A549 (cell line): ENCODE data around the gene CTBP1. TPM values are rescaled to one million over a fixed set of nuclear protein-coding genes. Genes with fewer than 3 reads are reported as not detected.

Experiments
- ATAC-seq, 2 experiments: fragments of 200-7000 bp in 1 of 2; fragments of >200 bp in 1 of 2; cut with Nextera tagmentation in 1 of 2; cut with Tn5 transposase in 1 of 2; 3 replicates each; pipeline versions ENCODE4 v1.8.0 to v1.9.1; 2018 to 2020; ENCODE audit warnings: mild to moderate bottlenecking in 1 of 2, moderate library complexity in 1 of 2
- CTCF ChIA-PET: fragments of 300-600 bp; sonication (Branson Sonifier 250); formaldehyde crosslinking; extraction: SDS; loops from one replicate; lab custom pipeline; 2021; ENCODE audit warnings: antibody characterized with exemption, inconsistent platforms; lab: Yijun Ruan, JAX
- POLR2A ChIA-PET: fragments of 350-600 bp; formaldehyde crosslinking; extraction: SDS; loops from one replicate; lab custom pipeline; 2021; ENCODE audit warnings: antibody characterized with exemption, inconsistent platforms; lab: Yijun Ruan, JAX
- DNase-seq, 2 experiments: peaks; one replicate each; pipeline versions ENCODE4 v3.0.0 to v3.0.0-alpha.2; 2011 to 2016; ENCODE audit warnings: low read depth in 1 of 2, low spot score in 1 of 2
- FAIRE-seq: peaks from 2 replicates; lab custom pipeline; 2011; peaks lifted over from hg19 to GRCh38; lab: Jason Lieb, UNC
- H3K27ac ChIP-seq, 2 experiments: fragments of >200 bp; sonication (Bioruptor Twin); formaldehyde crosslinking; 3 replicates each; pipeline ENCODE4 v1.5.1; 2016 to 2017
- H3K4me1 ChIP-seq: fragments of >200 bp; sonication (Bioruptor Twin); formaldehyde crosslinking; 3 replicates; pipeline ENCODE4 v1.6.1; 2016
- H3K4me2 ChIP-seq: fragments of >200 bp; sonication (Bioruptor Twin); formaldehyde crosslinking; 3 replicates; pipeline ENCODE4 v1.6.1; 2016
- H3K4me3 ChIP-seq: fragments of >200 bp; sonication (Bioruptor Twin); formaldehyde crosslinking; 3 replicates; pipeline ENCODE4 v1.5.1; 2016
- H3K9me3 ChIP-seq: fragments of >200 bp; sonication (Bioruptor Twin); formaldehyde crosslinking; 3 replicates; pipeline ENCODE4 v1.6.1; 2016
- CBX8 ChIP-seq: fragments of 200-600 bp; sonication (generic); IDR thresholded peaks from 2 replicates; pipeline ENCODE4 v1.6.1; 2016
- CEBPB ChIP-seq, 2 experiments: fragments of >200 bp in 1 of 2; sonication (Bioruptor Twin) in 1 of 2; formaldehyde crosslinking in 1 of 2; IDR thresholded peaks; 2 replicates each; pipeline ENCODE4 v1.6.1; 2012 to 2016
- CHD4 ChIP-seq: fragments of 200-600 bp; sonication (generic); IDR thresholded peaks from 2 replicates; pipeline ENCODE4 v1.6.1; 2016; ENCODE audit warnings: antibody characterized with exemption, mild to moderate bottlenecking, borderline replicate concordance
- EHMT2 ChIP-seq: fragments of 200-600 bp; sonication (generic); IDR thresholded peaks from 2 replicates; pipeline ENCODE4 v1.6.1; 2016; ENCODE audit warnings: antibody characterized with exemption, low read depth, mild to moderate bottlenecking, moderate library complexity
- EP300 ChIP-seq, 2 experiments: fragments of >200 bp; sonication (Bioruptor Twin); formaldehyde crosslinking; IDR thresholded peaks; 2 replicates in 1 of 2; 3 replicates in 1 of 2; pipeline ENCODE4 v1.6.1; 2016 to 2017
- ESRRA ChIP-seq: fragments of 150-350 bp; IDR thresholded peaks from 2 replicates; pipeline ENCODE4 v1.6.1; 2014; ENCODE audit warnings: mild to moderate bottlenecking, low read length, borderline replicate concordance
- FOSB ChIP-seq: fragments of 250-450 bp; sonication (Bioruptor Pico); IDR thresholded peaks from 2 replicates; pipeline ENCODE4 v1.5.0; 2020; ENCODE audit warnings: mild to moderate bottlenecking, moderate library complexity
- FOSL2 ChIP-seq, 2 experiments: fragments of 450-650 bp in 1 of 2; fragments of >200 bp in 1 of 2; sonication (Bioruptor Twin) in 1 of 2; formaldehyde crosslinking; IDR thresholded peaks; 2 replicates each; pipeline versions ENCODE4 v1.5.0 to v1.6.1; 2016 to 2020; ENCODE audit warnings: mild to moderate bottlenecking in 1 of 2, moderate library complexity in 1 of 2
- FOXS1 ChIP-seq: fragments of 250-450 bp; sonication (Bioruptor Pico); IDR thresholded peaks from 2 replicates; pipeline ENCODE4 v1.5.0; 2020; ENCODE audit warnings: mild to moderate bottlenecking, moderate library complexity
- HOXA7 ChIP-seq: fragments of 250-450 bp; sonication (Bioruptor Pico); IDR thresholded peaks from 2 replicates; pipeline ENCODE4 v1.5.0; 2020; ENCODE audit warnings: mild to moderate bottlenecking, moderate library complexity
- JUN ChIP-seq, 2 experiments: fragments of >200 bp; sonication (Bioruptor Twin); formaldehyde crosslinking; IDR thresholded peaks; 2 replicates in 1 of 2; 3 replicates in 1 of 2; pipeline ENCODE4 v1.6.1; 2016 to 2017
- JUNB ChIP-seq: fragments of >200 bp; sonication (Bioruptor Twin); formaldehyde crosslinking; IDR thresholded peaks from 2 replicates; pipeline ENCODE4 v1.6.1; 2016
- KDM5A ChIP-seq: fragments of 200-600 bp; sonication (generic); IDR thresholded peaks from 2 replicates; pipeline ENCODE4 v1.6.1; 2016; ENCODE audit warnings: antibody characterized with exemption, mild to moderate bottlenecking
- MYC ChIP-seq: IDR thresholded peaks from 2 replicates; pipeline ENCODE4 v1.6.1; 2012; ENCODE audit warnings: mild to moderate bottlenecking, inconsistent platforms, low read length, improper control_type of control experiment, borderline replicate concordance
- NR3C1 ChIP-seq: fragments of >200 bp; sonication (Bioruptor Twin); formaldehyde crosslinking; IDR thresholded peaks from 3 replicates; pipeline ENCODE4 v1.6.1; 2017
- RAD21 ChIP-seq, 2 experiments: fragments of >200 bp in 1 of 2; sonication (Bioruptor Twin) in 1 of 2; formaldehyde crosslinking in 1 of 2; IDR thresholded peaks in 1 of 2; conservative IDR thresholded peaks in 1 of 2; 2 replicates in 1 of 2; 3 replicates in 1 of 2; pipeline ENCODE4 v1.6.1; 2012 to 2018; ENCODE audit warnings: inconsistent platforms in 1 of 2
- RARB ChIP-seq: fragments of 250-450 bp; sonication (Bioruptor Pico); IDR thresholded peaks from 2 replicates; pipeline ENCODE4 v1.8.0; 2021; ENCODE audit warnings: mild to moderate bottlenecking, moderate library complexity
- RNF2 ChIP-seq: fragments of 200-600 bp; sonication (generic); IDR thresholded peaks from 2 replicates; pipeline ENCODE4 v1.6.1; 2016; ENCODE audit warnings: low read depth, mild to moderate bottlenecking, antibody characterized with exemption, moderate library complexity, borderline replicate concordance
- SMC3 ChIP-seq: fragments of >200 bp; sonication (Bioruptor Twin); formaldehyde crosslinking; IDR thresholded peaks from 3 replicates; pipeline ENCODE4 v1.6.1; 2018; ENCODE audit warnings: inconsistent platforms
- ZFP36 ChIP-seq: fragments of 450-650 bp; IDR thresholded peaks from 2 replicates; pipeline ENCODE4 v1.6.1; 2014; ENCODE audit warnings: borderline replicate concordance; ENCODE audit not compliant: partially characterized antibody
- ZNF302 ChIP-seq: fragments of 250-450 bp; sonication (Bioruptor Pico); IDR thresholded peaks from 2 replicates; pipeline ENCODE4 v1.9.0; 2021; ENCODE audit warnings: inconsistent platforms, mild to moderate bottlenecking, moderate library complexity
- WGBS: methylation state at CpG from one replicate; pipeline ENCODE4 v1.1.6; 2017; ENCODE audit errors: missing lambda C conversion rate; 5-methylcytosine and 5-hydroxymethylcytosine counted together
- polyA plus RNA-seq, 4 experiments: library from polyadenylated mRNA; depleted of rRNA in 3 of 4; stranded (reverse); fragments of >200 nt; fragmentation: RNase III in 1 of 4; extraction: RNeasy Plus Mini Kit Qiagen cat#74134 plus additional on column Dnase treatment in 1 of 4; gene quantifications; 2 replicates in 3 of 4; 3 replicates in 1 of 4; pipeline ENCODE4 v1.2.3, GENCODE V29; 2011 to 2017
- TF ChIP-seq, protein P1 (sequence below): fragments of >200 bp; sonication (Bioruptor Twin); formaldehyde crosslinking; IDR thresholded peaks from 3 replicates; pipeline ENCODE4 v1.5.1; 2016
- TF ChIP-seq, protein P2 (sequence below): fragments of 250-450 bp; sonication (Bioruptor Pico); IDR thresholded peaks from 2 replicates; pipeline ENCODE4 v1.5.0; 2020; ENCODE audit warnings: low read depth, mild to moderate bottlenecking, moderate library complexity

CTBP1 gene
- polyA plus RNA-seq, 2 of the 4 experiments (the other 2 are of a cell fraction), result 43.1 to 93.1 TPM

DNA sequence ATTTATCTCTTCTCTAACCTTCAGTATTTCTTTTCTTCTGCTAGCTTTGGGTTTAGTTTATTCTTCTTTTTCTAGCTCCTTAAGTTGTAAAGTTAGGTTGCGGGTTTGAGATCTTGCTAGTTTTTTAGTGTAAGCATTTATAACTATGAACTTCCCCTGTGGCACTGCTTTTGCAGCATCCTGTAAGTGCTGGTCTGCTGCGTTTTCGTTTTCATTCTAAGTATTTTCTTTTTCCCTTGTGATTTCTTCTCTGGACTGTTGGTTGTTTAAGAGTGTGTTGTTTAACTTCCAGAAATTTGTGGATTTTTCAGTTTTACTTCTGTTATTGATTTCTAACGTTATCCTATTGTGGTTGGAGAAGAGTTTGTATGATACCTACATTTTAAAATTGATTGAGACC, 11.0 kb upstream of the CTBP1 start:
- Histone ChIP-seq H3K4me1 (no peaks in the 10 kb centered on the region), H3K27ac (no peak overlapping the region), H3K4me2 (no peak overlapping the region), H3K4me3 (no peak overlapping the region), H3K9me3 (peaks cover 16% of the 10 kb centered on the region; the same call in 2 of the 3 replicates)
- ATAC-seq (no peak), FAIRE-seq (no peak), DNase-seq (no peak)
- CTCF ChIA-PET, result no interaction called here
- WGBS, result 33% methylated on average over 4 of the region's 4 CpGs
- POLR2A ChIA-PET, result no interaction called here
- no peak for TF ChIP-seq MYC
- no peak for TF ChIP-seq ZFP36
- TF ChIP-seq NR3C1, result no peak
- no peak for TF ChIP-seq ESRRA
- no peak for TF ChIP-seq CEBPB (IDR thresholded peaks at IDR 0.05)
- no peak for TF ChIP-seq RAD21 (conservative IDR thresholded peaks at IDR 0.05 in 1 of 2, IDR thresholded peaks at IDR 0.05 in 1 of 2)
- TF ChIP-seq CBX8, result no peak
- no peak for TF ChIP-seq HOXA7
- no peak for TF ChIP-seq FOXS1
- no peak for TF ChIP-seq SMC3

DNA sequence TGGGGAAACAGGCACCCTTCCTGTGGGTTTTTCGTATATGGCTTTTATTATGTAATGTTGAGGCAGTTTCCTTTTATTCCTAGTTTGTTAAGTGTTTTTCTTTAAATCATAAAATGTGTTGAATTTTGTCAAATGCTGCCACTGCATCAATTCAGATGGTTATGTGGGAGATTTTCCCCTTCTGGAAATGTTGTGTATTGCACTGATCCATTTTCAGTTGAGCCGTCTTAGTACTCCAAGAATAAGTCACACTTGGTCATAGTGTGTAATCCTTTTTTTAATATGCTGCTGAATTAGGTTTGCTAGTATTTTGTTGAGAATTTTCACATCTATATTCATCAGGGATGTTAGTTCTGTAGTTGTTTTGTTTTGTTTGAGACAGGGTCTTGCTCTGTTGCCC, 9.5 kb upstream of the CTBP1 start:
- WGBS, result 23% methylated on average over 2 of the region's 2 CpGs
- FAIRE-seq (no peak), DNase-seq (no peak), ATAC-seq (no peak)
- CTCF ChIA-PET, result no interaction called here
- POLR2A ChIA-PET, result no interaction called here
- peaks cover 29% of the 10 kb centered on the region for H3K9me3 ChIP-seq
- H3K4me2 ChIP-seq, result no peak overlapping the region
- no peak for TF ChIP-seq HOXA7
- no peak for TF ChIP-seq EP300 (IDR thresholded peaks at IDR 0.05)
- no peak for TF ChIP-seq EHMT2
- no peak for TF ChIP-seq KDM5A
- TF ChIP-seq CHD4, result no peak
- TF ChIP-seq, protein P1, sequence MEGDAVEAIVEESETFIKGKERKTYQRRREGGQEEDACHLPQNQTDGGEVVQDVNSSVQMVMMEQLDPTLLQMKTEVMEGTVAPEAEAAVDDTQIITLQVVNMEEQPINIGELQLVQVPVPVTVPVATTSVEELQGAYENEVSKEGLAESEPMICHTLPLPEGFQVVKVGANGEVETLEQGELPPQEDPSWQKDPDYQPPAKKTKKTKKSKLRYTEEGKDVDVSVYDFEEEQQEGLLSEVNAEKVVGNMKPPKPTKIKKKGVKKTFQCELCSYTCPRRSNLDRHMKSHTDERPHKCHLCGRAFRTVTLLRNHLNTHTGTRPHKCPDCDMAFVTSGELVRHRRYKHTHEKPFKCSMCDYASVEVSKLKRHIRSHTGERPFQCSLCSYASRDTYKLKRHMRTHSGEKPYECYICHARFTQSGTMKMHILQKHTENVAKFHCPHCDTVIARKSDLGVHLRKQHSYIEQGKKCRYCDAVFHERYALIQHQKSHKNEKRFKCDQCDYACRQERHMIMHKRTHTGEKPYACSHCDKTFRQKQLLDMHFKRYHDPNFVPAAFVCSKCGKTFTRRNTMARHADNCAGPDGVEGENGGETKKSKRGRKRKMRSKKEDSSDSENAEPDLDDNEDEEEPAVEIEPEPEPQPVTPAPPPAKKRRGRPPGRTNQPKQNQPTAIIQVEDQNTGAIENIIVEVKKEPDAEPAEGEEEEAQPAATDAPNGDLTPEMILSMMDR, result no peak
- TF ChIP-seq FOSL2 (IDR thresholded peaks at IDR 0.05), result no peak
- TF ChIP-seq FOSL2 (CRISPR knock-in tag; IDR thresholded peaks at IDR 0.05), result no peak
- no peak for TF ChIP-seq JUNB
- TF ChIP-seq SMC3, result no peak
- TF ChIP-seq, protein P2, sequence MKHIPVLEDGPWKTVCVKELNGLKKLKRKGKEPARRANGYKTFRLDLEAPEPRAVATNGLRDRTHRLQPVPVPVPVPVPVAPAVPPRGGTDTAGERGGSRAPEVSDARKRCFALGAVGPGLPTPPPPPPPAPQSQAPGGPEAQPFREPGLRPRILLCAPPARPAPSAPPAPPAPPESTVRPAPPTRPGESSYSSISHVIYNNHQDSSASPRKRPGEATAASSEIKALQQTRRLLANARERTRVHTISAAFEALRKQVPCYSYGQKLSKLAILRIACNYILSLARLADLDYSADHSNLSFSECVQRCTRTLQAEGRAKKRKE (CRISPR knock-in tag), result no peak
- no peak for TF ChIP-seq FOXS1
- TF ChIP-seq JUN (IDR thresholded peaks at IDR 0.05), result no peak
- TF ChIP-seq MYC, result no peak
- no peak for TF ChIP-seq FOSB (CRISPR knock-in tag)
- TF ChIP-seq ZNF302, result no peak
- no peak overlapping the region for H3K27ac ChIP-seq
- H3K4me1 ChIP-seq, result no peaks in the 10 kb centered on the region
- no peak overlapping the region for H3K4me3 ChIP-seq

GRCh38 chr4:1255699-1256098, 6.8 kb upstream of the CTBP1 start:
- FAIRE-seq (no peak), DNase-seq (no peak), ATAC-seq (no peak)
- Histone ChIP-seq H3K4me3 (no peak overlapping the region), H3K4me1 (no peaks in the 10 kb centered on the region), H3K9me3 (peaks cover 56% of the 10 kb centered on the region), H3K27ac (no peak overlapping the region), H3K4me2 (no peak overlapping the region)
- CTCF ChIA-PET, result no interaction called here
- WGBS, result 59% methylated on average over 2 of the region's 2 CpGs
- POLR2A ChIA-PET, result no interaction called here
- TF ChIP-seq RARB (CRISPR knock-in tag), result no peak
- TF ChIP-seq CHD4, result no peak
- TF ChIP-seq RNF2, result no peak
- TF ChIP-seq FOSL2 (IDR thresholded peaks at IDR 0.05), result no peak
- TF ChIP-seq FOSL2 (CRISPR knock-in tag; IDR thresholded peaks at IDR 0.05), result no peak
- TF ChIP-seq JUN (IDR thresholded peaks at IDR 0.05), result no peak
- TF ChIP-seq, all 56 proteins: peak for 0
